ENCODE data around the gene ISCA1. TPM values are rescaled to one million over a fixed set of nuclear protein-coding genes. Genes with fewer than 3 reads are reported as not detected.

The ISCA1 gene
- total RNA-seq, 1 experiment from 2014 or later, result 42.5 TPM

GRCh38 chr9:86253577-86253976 lies 28.8 kb downstream of the ISCA1 start:
- intact Hi-C loops (cut with micrococcal nuclease; ENCODE audit: unreplicated experiment), result no loop called here
- Histone ChIP-seq H3K4me3 (ENCODE audit: low read depth, low read length, poor library complexity, severe bottlenecking) (no peak overlapping the region), H3K4me1 (ENCODE audit: insufficient read depth, low read length, poor library complexity, severe bottlenecking) (no peaks in the 10 kb centered on the region), H3K27ac (ENCODE audit: low read depth, low read length, poor library complexity, severe bottlenecking) (no peak overlapping the region), H3K27me3 (replicated peaks; ENCODE audit: insufficient read depth, low read depth, low read length, poor library complexity) (no peaks in the 10 kb centered on the region), H3K9me3 (ENCODE audit: low read depth, low read length, poor library complexity, severe bottlenecking) (no peaks in the 10 kb centered on the region), H3K36me3 (ENCODE audit: insufficient read depth, low read length, poor library complexity, severe bottlenecking) (no peaks in the 10 kb centered on the region)
- no peak for TF ChIP-seq EZH2 (IDR thresholded peaks at IDR 0.05; ENCODE audit: borderline replicate concordance, low read depth, low read length, poor library complexity, severe bottlenecking)
- no peak for TF ChIP-seq CTCF (conservative IDR thresholded peaks at IDR 0.05; ENCODE audit: low read depth, low read length)
- ChIA-PET POLR2A (ENCODE audit: low non-redundant PET) (interaction anchor here (0.5 kb wide), 1 partner anchor 39 kb away, joined by 18 read pairs; no protein-coding TSS in a partner anchor), CTCF (no interaction called here)
- no peak for DNase-seq (ENCODE audit: low spot score)
- BruUV-seq (replicated peaks), result no TSS peak

GRCh38 chr9:86252870-86253269 lies 29.5 kb downstream of the ISCA1 start:
- no peak for TF ChIP-seq CTCF (conservative IDR thresholded peaks at IDR 0.05; ENCODE audit: low read depth, low read length)
- TF ChIP-seq EZH2 (IDR thresholded peaks at IDR 0.05; ENCODE audit: borderline replicate concordance, low read depth, low read length, poor library complexity, severe bottlenecking), result no peak
- Histone ChIP-seq H3K27ac (ENCODE audit: low read depth, low read length, poor library complexity, severe bottlenecking) (no peak overlapping the region), H3K4me3 (ENCODE audit: low read depth, low read length, poor library complexity, severe bottlenecking) (no peak overlapping the region), H3K36me3 (ENCODE audit: insufficient read depth, low read length, poor library complexity, severe bottlenecking) (no peaks in the 10 kb centered on the region), H3K9me3 (ENCODE audit: low read depth, low read length, poor library complexity, severe bottlenecking) (no peaks in the 10 kb centered on the region), H3K27me3 (replicated peaks; ENCODE audit: insufficient read depth, low read depth, low read length, poor library complexity) (no peaks in the 10 kb centered on the region), H3K4me1 (ENCODE audit: insufficient read depth, low read length, poor library complexity, severe bottlenecking) (no peaks in the 10 kb centered on the region)
- BruUV-seq (replicated peaks), result no TSS peak
- ChIA-PET POLR2A (ENCODE audit: low non-redundant PET) (no interaction called here), CTCF (no interaction called here)
- no peak for DNase-seq (ENCODE audit: low spot score)
- intact Hi-C loops (cut with micrococcal nuclease; ENCODE audit: unreplicated experiment), result no loop called here

- TF ChIP-seq EZH2 (IDR thresholded peaks at IDR 0.05; ENCODE audit: borderline replicate concordance, low read depth, low read length, poor library complexity, severe bottlenecking) (no peak), CTCF (conservative IDR thresholded peaks at IDR 0.05; ENCODE audit: low read depth, low read length) (no peak)
- Histone ChIP-seq H3K27me3 (replicated peaks; ENCODE audit: insufficient read depth, low read depth, low read length, poor library complexity) (no peaks in the 10 kb centered on the region), H3K27ac (ENCODE audit: low read depth, low read length, poor library complexity, severe bottlenecking) (no peak overlapping the region), H3K9me3 (ENCODE audit: low read depth, low read length, poor library complexity, severe bottlenecking) (no peaks in the 10 kb centered on the region), H3K4me3 (ENCODE audit: low read depth, low read length, poor library complexity, severe bottlenecking) (no peak overlapping the region), H3K4me1 (ENCODE audit: insufficient read depth, low read length, poor library complexity, severe bottlenecking) (no peaks in the 10 kb centered on the region), H3K36me3 (ENCODE audit: insufficient read depth, low read length, poor library complexity, severe bottlenecking) (no peaks in the 10 kb centered on the region)
- intact Hi-C loops (cut with micrococcal nuclease; ENCODE audit: unreplicated experiment), result no loop called here
- no peak for DNase-seq (ENCODE audit: low spot score)
- BruUV-seq (replicated peaks), result no TSS peak
- ChIA-PET POLR2A (ENCODE audit: low non-redundant PET) (no interaction called here), CTCF (no interaction called here)
These were observed 32.2 kb downstream of the ISCA1 start for GRCh38 chr9:86250123-86250522.
